Measurements from ENCODE around the gene DCDC2. TPM values are rescaled to one million over a fixed set of nuclear protein-coding genes. Genes with fewer than 3 reads are reported as not detected.

Gene DCDC2
- total and polyA plus RNA-seq, 9 donors, result 0.19 to 12.4 (median 1.1) TPM; not detected in 1

DNA sequence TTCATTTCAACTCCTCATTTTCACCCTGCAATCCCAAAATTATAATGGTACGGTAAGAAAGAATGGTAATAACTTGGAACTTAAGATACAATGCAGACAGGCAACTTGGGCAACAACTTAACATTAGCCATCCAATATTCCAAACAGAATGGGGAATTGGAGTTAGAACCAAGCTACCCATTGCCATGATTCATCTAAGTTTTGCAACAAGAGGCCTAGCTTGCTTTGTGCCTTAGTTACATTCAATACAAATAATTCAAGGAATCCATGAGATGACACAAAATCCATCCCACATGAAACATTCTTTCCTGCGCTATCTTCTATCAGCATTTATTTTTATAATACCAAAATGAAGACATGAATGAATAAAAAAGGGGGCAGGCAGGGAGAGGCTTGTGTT, 28.4 kb downstream of the DCDC2 start:
- no peak for DNase-seq
- no peaks in the 10 kb centered on the region for H3K27me3 ChIP-seq
- intact Hi-C loops (cut with DNase I), result no loop called here
- H3K9me3 ChIP-seq, result no peaks in the 10 kb centered on the region
- 76 to 95% (median 80%) methylated on average over 2 of the region's 2 CpGs for whole genome bisulfite sequencing, 3 donors
- TF ChIP-seq, protein P1, sequence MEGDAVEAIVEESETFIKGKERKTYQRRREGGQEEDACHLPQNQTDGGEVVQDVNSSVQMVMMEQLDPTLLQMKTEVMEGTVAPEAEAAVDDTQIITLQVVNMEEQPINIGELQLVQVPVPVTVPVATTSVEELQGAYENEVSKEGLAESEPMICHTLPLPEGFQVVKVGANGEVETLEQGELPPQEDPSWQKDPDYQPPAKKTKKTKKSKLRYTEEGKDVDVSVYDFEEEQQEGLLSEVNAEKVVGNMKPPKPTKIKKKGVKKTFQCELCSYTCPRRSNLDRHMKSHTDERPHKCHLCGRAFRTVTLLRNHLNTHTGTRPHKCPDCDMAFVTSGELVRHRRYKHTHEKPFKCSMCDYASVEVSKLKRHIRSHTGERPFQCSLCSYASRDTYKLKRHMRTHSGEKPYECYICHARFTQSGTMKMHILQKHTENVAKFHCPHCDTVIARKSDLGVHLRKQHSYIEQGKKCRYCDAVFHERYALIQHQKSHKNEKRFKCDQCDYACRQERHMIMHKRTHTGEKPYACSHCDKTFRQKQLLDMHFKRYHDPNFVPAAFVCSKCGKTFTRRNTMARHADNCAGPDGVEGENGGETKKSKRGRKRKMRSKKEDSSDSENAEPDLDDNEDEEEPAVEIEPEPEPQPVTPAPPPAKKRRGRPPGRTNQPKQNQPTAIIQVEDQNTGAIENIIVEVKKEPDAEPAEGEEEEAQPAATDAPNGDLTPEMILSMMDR (IDR thresholded peaks at IDR 0.05), result no peak
- TF ChIP-seq POLR2A (IDR thresholded peaks at IDR 0.05) (no peak), EP300 (IDR thresholded peaks at IDR 0.05) (no peak)
- no peak overlapping the region for H3K27ac ChIP-seq
- no peaks in the 10 kb centered on the region for H3K4me1 ChIP-seq (ENCODE audit: insufficient read depth)
- no peak overlapping the region for H3K4me3 ChIP-seq
- no peaks in the 10 kb centered on the region for H3K36me3 ChIP-seq

DNA sequence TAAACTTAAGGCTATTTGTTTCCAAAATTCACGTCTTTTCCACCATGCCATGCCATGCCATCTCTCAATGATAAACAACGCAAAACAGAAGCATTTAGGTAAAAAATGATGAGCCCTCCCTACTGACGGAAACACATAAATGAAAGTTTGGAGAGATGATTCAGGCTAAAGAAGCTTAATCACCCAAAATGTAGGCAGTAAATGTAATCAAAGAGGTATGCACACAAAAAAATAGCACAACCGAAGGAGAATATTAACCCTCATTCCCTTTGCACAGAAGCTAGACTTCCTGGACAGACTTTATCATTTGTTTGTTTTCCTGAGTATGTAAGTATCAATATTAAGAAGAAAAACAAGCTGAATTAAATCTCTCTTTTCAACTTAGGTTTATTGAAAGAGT, 28.8 kb downstream of the DCDC2 start:
- DNase-seq, result no peak
- 37 to 56% (median 42%) methylated on average over 4 of the region's 4 CpGs for WGBS, 3 donors
- Histone ChIP-seq H3K36me3 (no peaks in the 10 kb centered on the region), H3K9me3 (no peaks in the 10 kb centered on the region), H3K4me1 (ENCODE audit: insufficient read depth) (no peaks in the 10 kb centered on the region), H3K27me3 (no peaks in the 10 kb centered on the region), H3K27ac (no peak overlapping the region), H3K4me3 (no peak overlapping the region)
- intact Hi-C loops (cut with DNase I), result no loop called here
- no peak for TF ChIP-seq POLR2A (IDR thresholded peaks at IDR 0.05)
- TF ChIP-seq, protein P1 (IDR thresholded peaks at IDR 0.05), result no peak
- no peak for TF ChIP-seq EP300 (IDR thresholded peaks at IDR 0.05)

DNA sequence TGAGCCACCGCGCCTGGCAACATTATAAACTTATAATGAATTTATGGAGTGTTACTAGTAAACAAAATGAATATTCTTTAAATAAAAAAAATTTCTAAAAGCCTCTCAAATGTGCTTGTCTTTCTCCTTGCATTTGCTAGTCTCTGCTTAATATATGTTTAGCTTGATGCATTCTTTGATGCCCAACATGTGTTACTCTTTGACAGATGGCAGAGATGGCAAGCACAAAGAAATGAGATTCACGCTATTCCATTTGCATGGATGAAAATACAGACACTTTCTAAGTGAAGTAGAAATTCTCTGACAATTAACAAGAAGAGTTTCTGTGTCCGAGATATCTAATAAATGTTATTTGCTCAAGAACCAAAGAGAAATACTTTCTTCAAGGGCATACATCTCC, 30.1 kb downstream of the DCDC2 start:
- TF ChIP-seq, protein P1 (IDR thresholded peaks at IDR 0.05), result no peak
- DNase-seq, result no peak
- WGBS, 3 donors, result 93 to 95% (median 95%) methylated on average over 4 of the region's 4 CpGs
- no peaks in the 10 kb centered on the region for H3K9me3 ChIP-seq
- no peak overlapping the region for H3K27ac ChIP-seq
- H3K4me3 ChIP-seq, result no peak overlapping the region
- no peaks in the 10 kb centered on the region for H3K36me3 ChIP-seq
- no peaks in the 10 kb centered on the region for H3K4me1 ChIP-seq (ENCODE audit: insufficient read depth)
- no peaks in the 10 kb centered on the region for H3K27me3 ChIP-seq
- intact Hi-C loops (cut with DNase I), result no loop called here

DNA sequence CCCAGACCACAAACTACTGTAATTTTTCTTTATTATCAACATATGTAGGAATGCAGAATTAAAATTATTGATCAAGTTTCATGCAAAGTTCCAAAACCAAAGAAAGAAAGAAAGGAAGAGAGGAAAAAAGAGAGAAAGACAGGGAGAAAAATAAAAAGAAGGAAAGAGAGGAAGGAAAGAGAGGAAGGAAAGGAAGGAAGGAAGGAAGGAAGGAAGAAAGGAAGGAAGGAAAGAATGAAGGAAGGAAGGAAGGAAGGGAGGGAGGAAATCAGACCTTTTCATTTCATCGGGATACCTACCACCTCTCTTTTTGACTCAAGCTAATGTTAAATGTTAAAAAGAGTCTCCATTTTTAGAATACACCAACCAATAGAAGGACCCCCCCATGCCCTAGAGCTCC, 31.9 kb downstream of the DCDC2 start:
- 94 to 98% (median 95%) methylated on average over 1 of the region's 1 CpG for WGBS, 3 donors
- H3K4me3 ChIP-seq, result no peak overlapping the region
- H3K36me3 ChIP-seq, result no peaks in the 10 kb centered on the region
- DNase-seq, result no peak
- TF ChIP-seq, protein P1 (IDR thresholded peaks at IDR 0.05), result no peak
- TF ChIP-seq EP300 (IDR thresholded peaks at IDR 0.05) (no peak), POLR2A (IDR thresholded peaks at IDR 0.05) (no peak)
- no peaks in the 10 kb centered on the region for H3K9me3 ChIP-seq
- H3K27ac ChIP-seq, result no peak overlapping the region
- H3K27me3 ChIP-seq, result no peaks in the 10 kb centered on the region
- no peaks in the 10 kb centered on the region for H3K4me1 ChIP-seq (ENCODE audit: insufficient read depth)
- intact Hi-C loops (cut with DNase I), result no loop called here

DNA sequence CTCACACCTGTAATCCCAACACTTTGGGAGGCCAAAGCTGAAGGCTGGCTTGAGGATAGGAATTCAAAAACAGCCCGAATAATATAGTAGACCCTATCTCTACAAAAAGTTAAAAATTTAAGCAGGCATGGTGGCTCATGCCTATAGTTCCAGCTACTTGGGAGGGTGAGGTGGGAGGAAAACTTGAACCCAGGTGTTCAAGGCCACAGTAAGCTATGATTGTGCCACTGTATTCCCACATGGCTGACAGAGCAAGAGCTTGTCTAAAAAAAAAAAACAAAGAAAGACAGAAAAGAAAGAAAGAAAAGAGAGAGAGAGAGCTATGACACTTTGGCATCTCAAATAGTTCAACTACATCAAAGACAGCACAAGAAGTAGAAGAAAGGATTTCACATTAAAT, 33.2 kb downstream of the DCDC2 start:
- 89 to 100% (median 95%) methylated on average over 1 of the region's 1 CpG for WGBS, 3 donors
- no peak overlapping the region for H3K4me3 ChIP-seq
- TF ChIP-seq EP300 (IDR thresholded peaks at IDR 0.05) (no peak), POLR2A (IDR thresholded peaks at IDR 0.05) (no peak)
- TF ChIP-seq, protein P1 (IDR thresholded peaks at IDR 0.05), result no peak
- no peaks in the 10 kb centered on the region for H3K36me3 ChIP-seq
- no peaks in the 10 kb centered on the region for H3K9me3 ChIP-seq
- no peak overlapping the region for H3K27ac ChIP-seq
- no peak for DNase-seq
- intact Hi-C loops (cut with DNase I), result no loop called here
- H3K27me3 ChIP-seq, result no peaks in the 10 kb centered on the region
- H3K4me1 ChIP-seq (ENCODE audit: insufficient read depth), result no peaks in the 10 kb centered on the region

Data from ovary (tissue), 9 donors.